Measurements from ENCODE around the gene XYLT2. TPM values are rescaled to one million over a fixed set of nuclear protein-coding genes. Genes with fewer than 3 reads are reported as not detected.

XYLT2 gene
- total and polyA plus RNA-seq, 8 donors, result 52.7 to 166 (median 96.5) TPM

GRCh38 chr17:50381260-50381815 lies 35.4 kb downstream of the XYLT2 start:
- peaks cover 53 to 73% (median 64%) of the 10 kb centered on the region in 4 donors for H3K36me3 ChIP-seq
- WGBS, 5 donors, result 87 to 93% (median 92%) methylated on average over 7 of the region's 7 CpGs
- H3K27ac ChIP-seq, result no peak overlapping the region
- TF ChIP-seq EP300 (IDR thresholded peaks at IDR 0.05), result no peak
- TF ChIP-seq POLR2A (IDR thresholded peaks at IDR 0.05), result no peak
- no peak for TF ChIP-seq CTCF (IDR thresholded peaks at IDR 0.05)
- no peak for TF ChIP-seq POLR2AphosphoS5 (IDR thresholded peaks at IDR 0.05)
- H3K4me3 ChIP-seq, result no peak overlapping the region
- H3K9me3 ChIP-seq, result no peaks in the 10 kb centered on the region
- H3K27me3 ChIP-seq, result no peaks in the 10 kb centered on the region
- peaks cover 0 to 5% (median 0%) of the 10 kb centered on the region in 4 donors for H3K4me1 ChIP-seq
- intact Hi-C loops (cut with DNase I; ENCODE audit: low total_unique reads), result no loop called here
- no peak for DNase-seq

GRCh38 chr17:50381920-50382319 lies 36.0 kb downstream of the XYLT2 start:
- H3K27me3 ChIP-seq, result no peaks in the 10 kb centered on the region
- no peak overlapping the region for H3K4me3 ChIP-seq
- DNase-seq, result no peak
- no peak for TF ChIP-seq POLR2A (IDR thresholded peaks at IDR 0.05)
- TF ChIP-seq CTCF (IDR thresholded peaks at IDR 0.05), result no peak
- no peak for TF ChIP-seq EP300 (IDR thresholded peaks at IDR 0.05)
- TF ChIP-seq POLR2AphosphoS5 (IDR thresholded peaks at IDR 0.05), result no peak
- intact Hi-C loops (cut with DNase I; ENCODE audit: low total_unique reads), result no loop called here
- no peak overlapping the region for H3K27ac ChIP-seq
- peaks cover 0 to 5% (median 0%) of the 10 kb centered on the region in 4 donors for H3K4me1 ChIP-seq
- H3K9me3 ChIP-seq, result no peaks in the 10 kb centered on the region
- WGBS, 5 donors, result 34 to 44% (median 44%) methylated on average over 3 of the region's 3 CpGs
- peaks cover 59 to 79% (median 70%) of the 10 kb centered on the region in 4 donors for H3K36me3 ChIP-seq

GRCh38 chr17:50382931-50383330 lies 37.0 kb downstream of the XYLT2 start:
- TF ChIP-seq EP300 (IDR thresholded peaks at IDR 0.05), result no peak
- no peak for TF ChIP-seq POLR2A (IDR thresholded peaks at IDR 0.05)
- TF ChIP-seq POLR2AphosphoS5 (IDR thresholded peaks at IDR 0.05), result no peak
- no peak for TF ChIP-seq CTCF (IDR thresholded peaks at IDR 0.05)
- Histone ChIP-seq H3K4me3 (no peak overlapping the region), H3K27ac (no peak overlapping the region), H3K27me3 (no peaks in the 10 kb centered on the region), H3K9me3 (no peaks in the 10 kb centered on the region), H3K4me1 (peaks cover 0 to 5% (median 0%) of the 10 kb centered on the region in 4 donors), H3K36me3 (peaks cover 69 to 89% (median 80%) of the 10 kb centered on the region in 4 donors)
- WGBS, 5 donors, result 87 to 95% (median 93%) methylated on average over 12 of the region's 12 CpGs
- DNase-seq, result no peak
- intact Hi-C loops (cut with DNase I; ENCODE audit: low total_unique reads), result no loop called here

- no peak for DNase-seq
- intact Hi-C loops (cut with DNase I; ENCODE audit: low total_unique reads), result no loop called here
- Histone ChIP-seq H3K4me3 (no peak overlapping the region), H3K4me1 (peaks cover 2 to 30% (median 17%) of the 10 kb centered on the region in 4 donors), H3K36me3 (peaks cover 88 to 100% (median 100%) of the 10 kb centered on the region in 4 donors), H3K27me3 (no peaks in the 10 kb centered on the region), H3K9me3 (no peaks in the 10 kb centered on the region), H3K27ac (no peak overlapping the region)
- WGBS, 5 donors, result 41 to 84% (median 75%) methylated on average over 2 to 3 of the region's 3 CpGs
- TF ChIP-seq POLR2AphosphoS5 (IDR thresholded peaks at IDR 0.05), result no peak
Measured at GRCh38 chr17:50386510-50386909, 40.6 kb downstream of the XYLT2 start.

GRCh38 chr17:50388728-50389127 lies 42.8 kb downstream of the XYLT2 start:
- intact Hi-C loops (cut with DNase I; ENCODE audit: low total_unique reads), result no loop called here
- peak overlapping the region in 2 of 5 donors; percentile 20 to 30 for H3K27ac ChIP-seq
- no peaks in the 10 kb centered on the region for H3K27me3 ChIP-seq
- H3K4me1 ChIP-seq, result peaks cover 12 to 52% (median 33%) of the 10 kb centered on the region in 4 donors
- H3K9me3 ChIP-seq, result no peaks in the 10 kb centered on the region
- no peak overlapping the region for H3K4me3 ChIP-seq
- no peak for TF ChIP-seq POLR2AphosphoS5 (IDR thresholded peaks at IDR 0.05)
- no peak for TF ChIP-seq POLR2A (IDR thresholded peaks at IDR 0.05)
- no peak for TF ChIP-seq CTCF (IDR thresholded peaks at IDR 0.05)
- TF ChIP-seq EP300 (IDR thresholded peaks at IDR 0.05), result no peak
- DNase-seq, result no peak
- 81 to 95% (median 90%) methylated on average over 3 of the region's 3 CpGs for WGBS, 5 donors
- peaks cover 87 to 100% (median 100%) of the 10 kb centered on the region in 4 donors for H3K36me3 ChIP-seq

Measured in stomach (tissue), 9 donors.